CD4-positive, alpha-beta T cell (primary cell): Measurements from ENCODE around the gene GRK2. TPM values are rescaled to one million over a fixed set of nuclear protein-coding genes. Genes with fewer than 3 reads are reported as not detected.
A peak's percentile ranks its signal among the peaks of the same experiment; 100 is the strongest.

ENCODE experiments used
- ATAC-seq: fragments of 200-7000 bp; cut with Tn5 transposase; one replicate; pipeline ENCODE4 v1.10.0; 2022; ENCODE audit warnings: mild to moderate bottlenecking; ENCODE audit not compliant: poor library complexity
- CTCF ChIA-PET: fragments of 350-600 bp; sonication (Branson Sonifier 250); formaldehyde crosslinking; loops from one replicate; lab custom pipeline; 2021; ENCODE audit warnings: antibody characterized with exemption, inconsistent platforms; lab: Charles Lee
- POLR2A ChIA-PET: fragments of 350-600 bp; sonication (Branson Sonifier 250); formaldehyde crosslinking; loops from one replicate; lab custom pipeline; 2021; ENCODE audit warnings: antibody characterized with exemption, inconsistent platforms; lab: Charles Lee
- DNase-seq, 14 experiments: peaks; one replicate each; pipeline ENCODE4 v3.0.0-alpha.2; 2013 to 2020; ENCODE audit warnings: mixed read lengths in 2 of 14
- H3K27ac ChIP-seq, 2 donors: one replicate each; pipeline versions ENCODE4 v1.5.1 to v1.7.0; 2013; ENCODE audit warnings: low read length in 2 of 2, low read depth in 1 of 2, mild to moderate bottlenecking in 1 of 2
- H3K27me3 ChIP-seq, 2 experiments: 1 replicate in 1 of 2; 2 replicates in 1 of 2; pipeline versions ENCODE4 v1.6.1 to v1.7.0; 2013; ENCODE audit warnings: low read length in 2 of 2, control low read depth in 1 of 2, mild to moderate bottlenecking in 1 of 2, moderate library complexity in 1 of 2; ENCODE audit not compliant: insufficient read depth in 2 of 2, control insufficient read depth in 1 of 2
- H3K36me3 ChIP-seq: one replicate; pipeline ENCODE4 v1.6.1; 2013; ENCODE audit warnings: low read length, control low read depth; ENCODE audit not compliant: insufficient read depth
- H3K4me1 ChIP-seq: one replicate; pipeline ENCODE4 v1.6.1; 2013; ENCODE audit warnings: low read length, control low read depth; ENCODE audit not compliant: insufficient read depth
- H3K4me3 ChIP-seq: one replicate; pipeline ENCODE4 v1.5.1; 2013; ENCODE audit warnings: mild to moderate bottlenecking, low read length, moderate library complexity
- H3K9me3 ChIP-seq, 2 experiments: 1 replicate in 1 of 2; 2 replicates in 1 of 2; pipeline versions ENCODE4 v1.6.1 to v1.7.0; 2013; ENCODE audit warnings: low read length in 2 of 2, mild to moderate bottlenecking in 2 of 2, control low read depth in 1 of 2, moderate library complexity in 1 of 2; ENCODE audit not compliant: control insufficient read depth in 1 of 2, insufficient read depth in 1 of 2
- H3K27ac Mint-ChIP-seq: one replicate; pipeline ENCODE4 v1.8.0; 2020; ENCODE audit warnings: mixed read lengths
- H3K27me3 Mint-ChIP-seq: one replicate; pipeline ENCODE4 v1.8.0; 2021; ENCODE audit warnings: mixed read lengths
- H3K36me3 Mint-ChIP-seq: one replicate; pipeline ENCODE4 v1.8.0; 2021; ENCODE audit warnings: low read depth, mixed read lengths
- H3K4me1 Mint-ChIP-seq: one replicate; pipeline ENCODE4 v1.8.0; 2021; ENCODE audit warnings: low read depth, mixed read lengths
- H3K4me3 Mint-ChIP-seq: one replicate; pipeline ENCODE4 v1.8.0; 2020; ENCODE audit warnings: mild to moderate bottlenecking, mixed read lengths
- H3K9me3 Mint-ChIP-seq: one replicate; pipeline ENCODE4 v1.8.0; 2020; ENCODE audit warnings: mixed read lengths
- CTCF ChIP-seq: fragments of 200-600 bp; IDR thresholded peaks from one replicate; pipeline ENCODE4 v1.8.0; 2022; ENCODE audit warnings: antibody characterized with exemption, mild to moderate bottlenecking
- intact Hi-C, 2 experiments: fragments of 100-400 bp; cut with DNase I in 1 of 2; cut with micrococcal nuclease in 1 of 2; formaldehyde crosslinking; loops; one replicate each; pipeline versions ENCODE4 v1.15.1 to v1.9.0; 2023 to 2025; cut with DNase I, micrococcal nuclease
- total RNA-seq, 174 experiments: library from RNA in 2 of 174; stranded (reverse) in 2 of 174; gene quantifications; one replicate each; pipeline ENCODE4 v1.2.3 and lab custom pipeline; 2021 to 2026

Gene GRK2
- total RNA-seq, 2 experiments from 2014 or later = 309 to 325 TPM

GRCh38 chr11:67289651-67290479 lies 23.6 kb downstream of the GRK2 start:
- POLR2A ChIA-PET = interaction anchor here (1.0 to 5.5 kb wide), 11 partner anchors 12 to 111 kb away, joined by 4 to 191 read pairs (median 23); partner anchors contain the start of genes GRK2, POLD4, PPP1CA and RAD9A
- H3K36me3 Mint-ChIP-seq = peaks cover 83% of the 10 kb centered on the region
- peaks cover 57% of the 10 kb centered on the region for H3K36me3 ChIP-seq

GRCh38 chr11:67290801-67291200 lies 24.5 kb downstream of the GRK2 start:
- Mint-ChIP-seq H3K27ac (peak overlapping the region; percentile 87), H3K36me3 (peaks cover 85% of the 10 kb centered on the region), H3K4me1 (peaks cover 57% of the 10 kb centered on the region), H3K27me3 (no peaks in the 10 kb centered on the region), H3K4me3 (peak overlapping the region; percentile 92), H3K9me3 (no peaks in the 10 kb centered on the region)
- Histone ChIP-seq H3K27ac (peak overlapping the region in 1 of 2 donors; percentile 53), H3K9me3 (peaks cover 5 to 6% of the 10 kb centered on the region in 2 experiments), H3K36me3 (peaks cover 54% of the 10 kb centered on the region), H3K4me1 (peaks cover 67% of the 10 kb centered on the region), H3K4me3 (peak overlapping the region; percentile 77), H3K27me3 (no peaks in the 10 kb centered on the region)
- no peak for ATAC-seq
- no peak for TF ChIP-seq CTCF
- ChIA-PET CTCF (interaction anchor here (0.6 kb wide), 1 partner anchor 18 kb away, joined by 4 read pairs; no protein-coding TSS in a partner anchor), POLR2A (interaction anchor here (0.6 to 5.5 kb wide), 6 partner anchors 10 to 62 kb away, joined by 3 to 188 read pairs (median 4); partner anchors contain the start of gene GRK2)
- intact Hi-C loops = loop anchor here in 1 of 2 experiments (10.0 kb wide), 1 partner anchor 46 kb away; no protein-coding TSS in a partner anchor
- DNase-seq = no peak

More at GRCh38 chr11:67289651-67290479, 23.6 kb downstream of the GRK2 start:
- Histone ChIP-seq H3K27ac (peak overlapping the region; percentile 29 to 56), H3K4me3 (peak overlapping the region; percentile 77), H3K4me1 (peaks cover 76% of the 10 kb centered on the region), H3K9me3 (no peaks in the 10 kb centered on the region), H3K27me3 (no peaks in the 10 kb centered on the region)
- Mint-ChIP-seq H3K27me3 (no peaks in the 10 kb centered on the region), H3K4me1 (peaks cover 55% of the 10 kb centered on the region), H3K4me3 (peak overlapping the region; percentile 92), H3K9me3 (no peaks in the 10 kb centered on the region), H3K27ac (peak overlapping the region; percentile 87)
- no peak for TF ChIP-seq CTCF
- ATAC-seq (no peak), DNase-seq (peak in 1 of 14 experiments; percentile 8)
- CTCF ChIA-PET = interaction anchor here (1.3 to 4.5 kb wide), 7 partner anchors 14 to 54 kb away, joined by 3 to 38 read pairs (median 22); partner anchors contain the start of gene GRK2
- intact Hi-C loops = loop anchor here (1.0 to 10.0 kb wide), 3 partner anchors 27 to 195 kb away; partner anchors contain the start of gene AIP (in 1 of the 2)
